Measurements from ENCODE around the gene CHODL.

GRCh38 chr21:18252256-18252655 is 7.6 kb downstream of the CHODL start:
- TF ChIP-seq POLR2A (IDR thresholded peaks at IDR 0.05) (no peak), CTCF (IDR thresholded peaks at IDR 0.05) (no peak)
